OCI-LY7 (cell line): Measurements from ENCODE around the gene PWWP2B. TPM values are rescaled to one million over a fixed set of nuclear protein-coding genes. Genes with fewer than 3 reads are reported as not detected.

Source experiments
- BruUV-seq: library from RNA; stranded (reverse); fragments of 400-500 nt; replicated peaks from 2 replicates; lab custom pipeline; 2021; lab: Mats Ljungman, UMichigan
- CTCF ChIA-PET: fragments of 300-600 bp; sonication (Branson Sonifier 250); formaldehyde crosslinking; loops from one replicate; lab custom pipeline; 2022; ENCODE audit warnings: antibody characterized with exemption; ENCODE audit not compliant: unreplicated experiment; lab: Charles Lee
- POLR2A ChIA-PET: fragments of 300-600 bp; sonication (Branson Sonifier 250); formaldehyde crosslinking; loops from one replicate; lab custom pipeline; 2022; ENCODE audit warnings: antibody characterized with exemption; lab: Charles Lee
- DNase-seq: peaks from one replicate; pipeline ENCODE4 v3.0.0-alpha.2; 2015; ENCODE audit warnings: low spot score
- H2AFZ ChIP-seq: fragments of 200-600 bp; sonication (generic), shearing (Covaris generic); 2 replicates; pipeline ENCODE4 v1.6.1; 2014; ENCODE audit warnings: mild to moderate bottlenecking, antibody characterized with exemption, low read length, moderate library complexity
- H3K27ac ChIP-seq: fragments of 200-600 bp; sonication (generic); 2 replicates; pipeline ENCODE4 v1.5.1; 2014; ENCODE audit warnings: mixed run types, low read depth, mild to moderate bottlenecking, moderate library complexity, low read length, inconsistent platforms; ENCODE audit not compliant: poor library complexity, severe bottlenecking
- H3K36me3 ChIP-seq: fragments of 200-600 bp; sonication (generic); 2 replicates; pipeline ENCODE4 v1.6.1; 2014; ENCODE audit warnings: mild to moderate bottlenecking, antibody characterized with exemption, low read length, moderate library complexity, mixed read lengths; ENCODE audit not compliant: insufficient read depth
- H3K4me1 ChIP-seq: fragments of 200-600 bp; sonication (generic); 2 replicates; pipeline ENCODE4 v1.5.1; 2014; ENCODE audit warnings: mild to moderate bottlenecking, low read length; ENCODE audit not compliant: insufficient read depth, poor library complexity, severe bottlenecking
- H3K4me2 ChIP-seq: fragments of 200-600 bp; sonication (generic); 2 replicates; pipeline ENCODE4 v1.6.1; 2014; ENCODE audit warnings: mild to moderate bottlenecking, low read length
- H3K4me3 ChIP-seq: fragments of 200-600 bp; sonication (generic); 2 replicates; pipeline ENCODE4 v1.5.1; 2014; ENCODE audit warnings: mild to moderate bottlenecking, low read depth, low read length; ENCODE audit not compliant: poor library complexity, severe bottlenecking
- H3K79me2 ChIP-seq: fragments of 200-600 bp; sonication (generic); 2 replicates; pipeline ENCODE4 v1.6.1; 2016; ENCODE audit warnings: low read depth, mild to moderate bottlenecking, low read length, moderate library complexity, mixed read lengths; ENCODE audit not compliant: insufficient read depth
- H3K9me2 ChIP-seq: fragments of 200-600 bp; sonication (generic); 2 replicates; pipeline ENCODE4 v1.6.1; 2016; ENCODE audit warnings: mild to moderate bottlenecking, low read length, mixed read lengths; ENCODE audit not compliant: insufficient read depth
- H3K9me3 ChIP-seq: fragments of 200-600 bp; sonication (generic); 2 replicates; pipeline ENCODE4 v1.6.1; 2014; ENCODE audit warnings: mild to moderate bottlenecking, mixed run types, low read length, mixed read lengths
- H4K20me1 ChIP-seq: fragments of 200-600 bp; sonication (generic); 2 replicates; pipeline ENCODE4 v1.6.1; 2014; ENCODE audit warnings: mild to moderate bottlenecking, antibody characterized with exemption, low read length, moderate library complexity, mixed read lengths; ENCODE audit not compliant: insufficient read depth
- EZH2phosphoT487 ChIP-seq: fragments of 200-600 bp; sonication (generic); IDR thresholded peaks from 2 replicates; pipeline ENCODE4 v1.6.1; 2018; ENCODE audit warnings: low read depth, borderline replicate concordance, mild to moderate bottlenecking, mixed run types, antibody characterized with exemption, low read length, moderate library complexity, mixed read lengths
- intact Hi-C: fragments of 100-400 bp; cut with micrococcal nuclease; formaldehyde crosslinking; loops from one replicate; pipeline ENCODE4 v1.10.0; 2022; ENCODE audit not compliant: unreplicated experiment
- total RNA-seq, 2 experiments: library from RNA; depleted of rRNA in 1 of 2; stranded (reverse); fragments of >200 nt in 1 of 2; shearing (Covaris generic) in 1 of 2; gene quantifications; 2 replicates each; pipeline ENCODE4 v1.2.3, GENCODE V29; 2014 to 2022
- TF ChIP-seq, protein P1 (sequence below): fragments of 200-600 bp; sonication (generic); conservative IDR thresholded peaks from 2 replicates; pipeline ENCODE4 v1.5.1; 2014; ENCODE audit warnings: mild to moderate bottlenecking, antibody characterized with exemption, low read length, moderate library complexity, mixed read lengths

PWWP2B gene
- total RNA-seq, 2 experiments from 2014 or later = 5.9 to 10.6 TPM

DNA sequence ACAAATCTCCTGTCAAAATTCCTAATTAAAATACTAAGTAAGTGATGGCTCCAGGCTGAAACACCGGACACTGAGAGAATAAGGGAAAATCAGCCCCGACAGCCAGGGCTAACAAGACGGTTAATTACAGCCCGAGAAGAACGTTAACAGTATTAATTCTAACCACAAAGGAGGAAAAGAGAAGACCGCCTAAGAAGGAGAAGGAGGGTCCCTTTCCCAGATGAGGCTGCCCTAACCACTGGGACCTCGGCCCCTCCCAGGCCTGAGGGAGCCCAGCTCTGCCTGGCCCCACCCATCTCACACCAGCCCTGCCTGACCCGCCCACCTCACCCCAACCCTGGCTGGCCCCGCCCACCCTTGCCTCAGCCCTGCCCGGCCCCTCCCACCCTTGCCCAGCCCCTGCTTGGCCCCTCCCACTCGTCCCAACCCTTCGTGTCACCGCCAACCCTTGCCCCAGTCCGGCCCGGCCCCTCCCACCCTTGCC lies 51.3 kb downstream of the PWWP2B start:
- H4K20me1 ChIP-seq = no peaks in the 10 kb centered on the region
- peak; percentile 90 for DNase-seq
- intact Hi-C loops = loop anchor here (5.0 kb wide), 1 partner anchor 286 kb away; no protein-coding TSS in a partner anchor
- peak overlapping the region; percentile 81 for H3K27ac ChIP-seq
- H3K79me2 ChIP-seq = no peaks in the 10 kb centered on the region
- no peaks in the 10 kb centered on the region for H3K9me3 ChIP-seq
- POLR2A ChIA-PET = no interaction called here
- CTCF ChIA-PET = interaction anchor here (0.6 kb wide), 2 partner anchors 9 to 64 kb away, joined by 3 read pairs; no protein-coding TSS in a partner anchor
- H3K9me2 ChIP-seq = no peaks in the 10 kb centered on the region
- peaks cover 63% of the 10 kb centered on the region for H3K4me1 ChIP-seq
- TF ChIP-seq EZH2phosphoT487 = no peak
- TF ChIP-seq, protein P1, sequence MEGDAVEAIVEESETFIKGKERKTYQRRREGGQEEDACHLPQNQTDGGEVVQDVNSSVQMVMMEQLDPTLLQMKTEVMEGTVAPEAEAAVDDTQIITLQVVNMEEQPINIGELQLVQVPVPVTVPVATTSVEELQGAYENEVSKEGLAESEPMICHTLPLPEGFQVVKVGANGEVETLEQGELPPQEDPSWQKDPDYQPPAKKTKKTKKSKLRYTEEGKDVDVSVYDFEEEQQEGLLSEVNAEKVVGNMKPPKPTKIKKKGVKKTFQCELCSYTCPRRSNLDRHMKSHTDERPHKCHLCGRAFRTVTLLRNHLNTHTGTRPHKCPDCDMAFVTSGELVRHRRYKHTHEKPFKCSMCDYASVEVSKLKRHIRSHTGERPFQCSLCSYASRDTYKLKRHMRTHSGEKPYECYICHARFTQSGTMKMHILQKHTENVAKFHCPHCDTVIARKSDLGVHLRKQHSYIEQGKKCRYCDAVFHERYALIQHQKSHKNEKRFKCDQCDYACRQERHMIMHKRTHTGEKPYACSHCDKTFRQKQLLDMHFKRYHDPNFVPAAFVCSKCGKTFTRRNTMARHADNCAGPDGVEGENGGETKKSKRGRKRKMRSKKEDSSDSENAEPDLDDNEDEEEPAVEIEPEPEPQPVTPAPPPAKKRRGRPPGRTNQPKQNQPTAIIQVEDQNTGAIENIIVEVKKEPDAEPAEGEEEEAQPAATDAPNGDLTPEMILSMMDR = no peak
- no TSS peak for BruUV-seq
- H3K4me3 ChIP-seq = peak overlapping the region; percentile 57
- no peak overlapping the region for H2AFZ ChIP-seq
- no peaks in the 10 kb centered on the region for H3K36me3 ChIP-seq
- peak overlapping the region; percentile 73 for H3K4me2 ChIP-seq

DNA sequence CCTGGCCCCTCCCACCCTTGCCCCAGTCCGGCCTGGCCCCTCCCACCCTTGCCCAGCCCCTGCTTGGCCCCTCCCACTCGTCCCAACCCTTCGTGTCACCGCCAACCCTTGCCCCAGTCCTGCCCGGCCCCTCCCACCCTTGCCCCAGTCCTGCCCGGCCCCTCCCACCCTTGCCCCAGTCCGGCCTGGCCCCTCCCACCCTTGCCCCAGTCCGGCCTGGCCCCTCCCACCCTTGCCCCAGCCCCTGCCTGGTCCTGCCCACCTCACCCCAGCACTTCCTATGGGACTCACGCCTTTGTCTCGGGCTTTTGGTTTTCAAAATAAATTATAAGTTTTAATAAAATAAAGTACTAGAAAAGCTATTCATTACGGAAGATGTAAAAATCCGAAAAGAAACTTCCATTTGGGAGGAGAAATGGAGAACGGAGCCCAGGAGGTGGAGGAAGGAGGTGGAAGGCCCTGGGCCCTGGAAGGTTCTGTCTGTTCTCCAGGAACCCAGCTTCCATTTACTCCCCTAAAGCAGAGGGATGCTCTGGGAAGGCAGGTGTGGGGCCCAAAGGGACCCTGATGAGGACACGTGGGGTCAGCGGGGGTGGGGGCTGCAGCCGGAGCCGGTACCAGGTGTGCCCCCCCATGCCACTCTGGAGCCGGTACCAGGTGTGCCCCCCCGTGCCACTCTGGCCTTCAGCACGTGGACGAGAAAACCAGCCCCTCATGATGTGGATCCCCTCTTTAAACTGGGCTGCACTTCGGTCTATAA lies 52.2 kb downstream of the PWWP2B start:
- Histone ChIP-seq H4K20me1 (no peaks in the 10 kb centered on the region), H3K4me2 (peak overlapping the region; percentile 43), H3K27ac (peak overlapping the region; percentile 29), H3K36me3 (no peaks in the 10 kb centered on the region), H2AFZ (0 out of 2 replicates have a peak overlapping the region, but pooled peaks have one; percentile 2), H3K9me2 (no peaks in the 10 kb centered on the region), H3K4me3 (peak overlapping the region; percentile 17), H3K79me2 (no peaks in the 10 kb centered on the region), H3K4me1 (peaks cover 58% of the 10 kb centered on the region), H3K9me3 (no peaks in the 10 kb centered on the region)
- POLR2A ChIA-PET = no interaction called here
- TF ChIP-seq EZH2phosphoT487 = no peak
- TF ChIP-seq, protein P1 = no peak
- BruUV-seq = no TSS peak
- intact Hi-C loops = loop anchor here (5.0 kb wide), 1 partner anchor 287 kb away; no protein-coding TSS in a partner anchor
- peak; percentile 57 for DNase-seq
- CTCF ChIA-PET = no interaction called here

DNA sequence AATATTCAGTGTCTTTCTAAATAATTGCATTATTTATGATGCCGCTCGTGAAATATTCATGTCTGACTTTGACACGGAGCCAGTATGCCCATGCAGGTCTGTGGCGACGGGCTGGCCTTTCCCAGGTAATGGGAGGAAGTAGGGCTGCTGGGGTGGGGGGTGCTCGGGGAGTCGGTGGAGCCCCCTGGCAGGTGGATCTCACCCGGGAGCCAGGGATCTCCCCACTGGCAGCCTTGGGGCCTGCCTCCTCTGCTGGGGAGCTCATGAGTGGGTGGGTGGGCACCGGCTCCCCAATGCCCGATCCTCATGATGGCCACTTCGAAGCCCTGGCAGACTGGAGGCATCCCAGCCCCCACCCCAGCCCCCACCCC lies 52.8 kb downstream of the PWWP2B start:
- no peaks in the 10 kb centered on the region for H3K9me2 ChIP-seq
- no peaks in the 10 kb centered on the region for H3K36me3 ChIP-seq
- H3K4me2 ChIP-seq = peak overlapping the region; percentile 43
- H3K4me3 ChIP-seq = peak overlapping the region; percentile 17
- intact Hi-C loops = loop anchor here (5.0 to 10.0 kb wide), 2 partner anchors 225 to 287 kb away; no protein-coding TSS in a partner anchor
- TF ChIP-seq, protein P1 = no peak
- no peak for TF ChIP-seq EZH2phosphoT487
- H3K9me3 ChIP-seq = no peaks in the 10 kb centered on the region
- H3K79me2 ChIP-seq = no peaks in the 10 kb centered on the region
- no peak for DNase-seq
- peak overlapping the region; percentile 29 for H3K27ac ChIP-seq
- ChIA-PET CTCF (no interaction called here), POLR2A (no interaction called here)
- no TSS peak for BruUV-seq
- peaks cover 52% of the 10 kb centered on the region for H3K4me1 ChIP-seq
- H4K20me1 ChIP-seq = no peaks in the 10 kb centered on the region
- H2AFZ ChIP-seq = 0 out of 2 replicates have a peak overlapping the region, but pooled peaks have one; percentile 2
